GM12872 (cell line): Measurements from ENCODE around the gene MAP3K3.

Experiments used
- TF ChIP-seq, protein P1 (sequence below): IDR thresholded peaks from 3 replicates; pipeline ENCODE4 v1.5.1; 2011; ENCODE audit warnings: low read depth, mild to moderate bottlenecking, low read length, moderate library complexity; ENCODE audit not compliant: insufficient read depth

MAP3K3 gene

DNA sequence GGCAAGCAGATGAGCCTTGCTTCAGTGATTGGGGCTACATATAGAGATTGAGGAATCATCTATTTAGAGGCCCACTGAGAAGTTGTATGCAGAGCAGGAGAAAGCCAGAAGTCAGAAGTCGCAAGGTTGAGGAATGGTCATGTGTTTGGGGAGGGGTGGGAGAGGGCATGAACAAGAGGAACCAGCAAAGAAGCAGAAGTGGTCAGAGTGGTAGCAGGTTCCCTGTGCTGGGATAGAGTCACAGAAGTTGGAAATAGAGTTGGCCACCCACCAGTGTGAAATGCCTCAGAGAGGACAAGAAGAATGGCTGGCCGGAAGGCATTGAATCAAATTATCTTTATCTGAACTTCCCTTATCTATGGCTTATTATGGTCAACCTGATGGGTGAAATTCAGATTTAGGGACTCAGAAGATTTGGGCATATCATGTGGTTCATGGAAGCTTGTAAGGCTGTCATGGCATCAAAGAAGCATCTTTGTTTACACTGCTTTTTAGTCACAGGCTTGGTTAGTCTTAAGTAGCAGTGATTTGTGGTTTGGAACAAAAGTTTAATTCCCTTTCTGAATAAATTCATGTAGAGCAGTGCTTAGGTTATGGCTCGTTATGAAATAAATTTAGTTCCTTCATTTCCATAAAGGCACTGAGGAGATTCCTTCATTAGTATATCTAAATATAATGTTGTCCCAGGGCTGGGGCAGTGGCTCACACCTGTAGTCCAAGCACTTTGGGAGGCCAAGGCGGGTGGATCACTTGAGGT lies 19.7 kb downstream of the MAP3K3 start:
- TF ChIP-seq, protein P1, sequence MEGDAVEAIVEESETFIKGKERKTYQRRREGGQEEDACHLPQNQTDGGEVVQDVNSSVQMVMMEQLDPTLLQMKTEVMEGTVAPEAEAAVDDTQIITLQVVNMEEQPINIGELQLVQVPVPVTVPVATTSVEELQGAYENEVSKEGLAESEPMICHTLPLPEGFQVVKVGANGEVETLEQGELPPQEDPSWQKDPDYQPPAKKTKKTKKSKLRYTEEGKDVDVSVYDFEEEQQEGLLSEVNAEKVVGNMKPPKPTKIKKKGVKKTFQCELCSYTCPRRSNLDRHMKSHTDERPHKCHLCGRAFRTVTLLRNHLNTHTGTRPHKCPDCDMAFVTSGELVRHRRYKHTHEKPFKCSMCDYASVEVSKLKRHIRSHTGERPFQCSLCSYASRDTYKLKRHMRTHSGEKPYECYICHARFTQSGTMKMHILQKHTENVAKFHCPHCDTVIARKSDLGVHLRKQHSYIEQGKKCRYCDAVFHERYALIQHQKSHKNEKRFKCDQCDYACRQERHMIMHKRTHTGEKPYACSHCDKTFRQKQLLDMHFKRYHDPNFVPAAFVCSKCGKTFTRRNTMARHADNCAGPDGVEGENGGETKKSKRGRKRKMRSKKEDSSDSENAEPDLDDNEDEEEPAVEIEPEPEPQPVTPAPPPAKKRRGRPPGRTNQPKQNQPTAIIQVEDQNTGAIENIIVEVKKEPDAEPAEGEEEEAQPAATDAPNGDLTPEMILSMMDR: no peak

DNA sequence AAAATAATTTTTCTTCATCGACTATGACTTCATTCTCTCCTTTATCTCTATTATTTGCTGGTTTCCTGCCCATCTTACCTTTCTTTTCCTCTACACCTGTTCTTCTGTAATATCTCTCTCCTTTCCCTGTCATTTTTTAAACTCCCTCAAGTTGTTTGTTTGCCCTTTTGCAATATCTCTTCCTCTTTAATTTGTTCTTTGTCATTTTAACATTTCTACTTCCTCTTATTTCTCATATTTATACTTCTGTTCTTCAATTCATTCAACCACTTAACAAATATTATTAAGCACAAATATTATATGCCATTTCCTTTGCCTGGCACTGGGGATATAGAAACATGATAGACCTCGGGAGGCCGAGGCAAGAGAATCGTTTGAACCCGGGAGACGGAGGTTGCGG lies 22.6 kb downstream of the MAP3K3 start:
- TF ChIP-seq, protein P1: no peak

DNA sequence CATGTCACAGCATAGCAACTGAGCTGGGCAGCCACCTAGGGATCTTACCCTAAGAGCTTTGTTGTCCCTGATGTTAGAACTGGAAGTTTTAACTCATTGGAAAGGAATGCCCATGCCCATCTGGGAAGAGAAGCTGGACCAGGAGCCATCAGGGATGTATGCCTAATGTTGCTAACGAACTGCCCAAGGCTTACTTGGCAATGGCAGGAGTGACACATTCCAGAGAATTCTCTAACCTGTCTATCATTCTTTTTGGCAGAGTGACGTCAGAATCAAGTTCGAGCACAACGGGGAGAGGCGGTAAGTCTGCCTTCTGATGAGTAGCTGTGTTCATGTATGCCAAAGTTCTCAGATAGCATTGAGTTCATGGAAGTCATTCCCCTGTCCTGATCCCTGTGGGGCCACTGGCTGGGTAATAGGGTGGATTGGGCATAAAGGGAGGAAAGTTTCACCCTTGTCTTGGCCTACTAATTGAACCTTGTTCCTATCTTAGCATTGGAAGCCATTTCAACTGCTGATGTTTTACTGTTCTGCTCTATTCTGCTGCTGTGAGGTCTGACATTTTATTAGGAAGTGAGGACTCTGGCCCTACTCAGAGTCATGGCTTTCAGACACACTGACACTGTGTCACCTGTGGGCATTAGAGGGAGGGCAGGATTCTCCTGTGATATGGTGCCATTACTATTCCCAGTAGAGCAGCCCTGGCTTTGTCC lies 23.7 kb downstream of the MAP3K3 start:
- TF ChIP-seq, protein P1: no peak

DNA sequence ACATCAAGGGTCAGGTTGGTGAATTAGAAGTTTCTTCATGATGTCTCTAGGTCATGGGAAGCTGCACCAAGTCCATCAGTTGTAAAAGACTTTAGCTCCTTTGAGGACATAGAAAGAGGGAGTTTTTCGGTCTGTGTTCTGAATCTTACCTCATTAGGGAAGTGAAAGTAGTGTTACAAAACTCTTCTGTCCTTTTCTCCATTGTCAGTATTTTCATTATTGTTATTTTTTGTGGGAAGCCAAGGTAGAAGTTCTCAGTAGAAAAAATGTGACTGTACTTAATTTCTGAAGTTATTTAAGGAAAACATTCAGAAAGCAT lies 24.2 kb downstream of the MAP3K3 start:
- TF ChIP-seq, protein P1: no peak

DNA sequence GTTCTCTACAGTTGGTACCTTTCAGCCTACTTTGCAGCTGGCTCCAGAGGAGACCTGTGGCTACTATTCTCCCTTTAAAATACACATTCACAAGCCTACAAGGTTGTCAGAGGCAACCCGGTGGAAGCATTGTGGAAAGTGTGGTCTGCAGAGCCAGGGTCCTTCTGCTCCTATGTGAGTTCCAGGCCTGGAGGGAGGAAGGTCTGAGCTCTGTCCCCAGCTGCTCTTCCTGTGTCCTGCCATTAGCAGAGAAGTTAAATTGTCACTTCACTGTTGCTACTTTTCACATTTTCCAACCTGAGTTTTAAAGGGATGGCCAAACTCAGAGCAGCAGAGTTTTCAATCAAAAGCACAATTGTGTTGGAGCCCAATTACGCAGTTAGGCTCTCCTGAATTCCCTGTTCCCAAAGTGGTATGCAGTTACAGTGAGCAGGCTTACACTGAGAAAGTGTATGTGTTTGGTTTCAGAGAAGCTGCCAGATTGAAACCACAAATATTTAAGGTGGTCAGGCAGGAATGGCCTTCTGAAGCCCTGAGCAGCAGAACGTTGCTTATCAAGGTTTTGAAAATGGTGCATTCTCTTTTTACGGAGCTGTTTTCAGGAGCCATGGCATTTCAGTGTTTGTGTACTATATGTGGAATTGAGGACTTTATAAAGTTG lies 25.0 kb downstream of the MAP3K3 start:
- TF ChIP-seq, protein P1: no peak

DNA sequence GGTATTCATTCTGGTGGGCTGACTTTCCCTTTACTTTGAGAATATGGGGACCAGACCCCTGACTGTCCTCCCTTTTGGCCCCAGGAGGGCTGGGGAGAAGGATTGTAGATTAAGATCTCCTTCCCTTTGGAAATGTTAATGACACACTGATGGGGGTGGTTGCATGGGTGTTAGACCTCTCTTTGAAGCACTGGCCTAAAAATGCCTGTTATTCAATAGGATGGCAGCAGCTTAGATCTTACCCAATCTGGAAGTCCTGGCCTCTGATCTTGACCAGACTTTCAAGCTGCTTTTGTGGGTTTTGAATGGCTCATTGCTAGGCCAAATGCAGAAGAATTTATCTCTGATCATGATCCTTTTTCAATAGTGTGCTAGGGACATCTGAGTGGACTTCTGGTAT lies 25.7 kb downstream of the MAP3K3 start:
- TF ChIP-seq, protein P1: no peak

DNA sequence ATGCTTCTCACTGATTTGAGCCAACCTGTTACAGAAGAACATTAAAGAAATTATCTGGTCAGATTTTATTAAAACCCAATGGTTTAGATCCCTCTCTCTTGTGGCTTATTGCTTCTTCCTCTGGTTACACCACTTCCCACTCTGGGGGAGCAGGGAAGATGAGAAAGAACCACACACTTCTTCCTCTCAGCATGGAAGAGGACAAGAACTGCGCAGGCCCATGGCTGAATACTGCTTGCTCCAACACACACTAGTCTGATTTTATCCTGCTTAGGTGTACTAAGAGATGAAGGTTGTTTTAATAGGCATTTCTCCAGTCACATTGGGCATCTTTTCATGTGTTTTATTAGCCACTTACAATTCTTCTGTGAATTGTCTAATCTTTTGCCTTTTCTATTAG lies 27.6 kb downstream of the MAP3K3 start:
- TF ChIP-seq, protein P1: no peak
